HG02884 (cell line): ENCODE data around the gene KRI1.
A peak's percentile ranks its signal among the peaks of the same experiment; 100 is the strongest.
"Not testable (repeated sequence)": the region's sequence is repeated elsewhere in the genome, so short reads cannot be mapped to it uniquely, and the experiment has no call there.

Source experiments
- ATAC-seq: cut with Tn5 transposase; IDR thresholded peaks from one replicate; pipeline ENCODE4 v1.9.1; 2021; ENCODE audit warnings: mild to moderate bottlenecking, moderate library complexity; ENCODE audit not compliant: unreplicated experiment

KRI1 gene

GRCh38 chr19:10575011-10575716 lies 9.4 kb upstream of the KRI1 start:
- no peak for ATAC-seq

DNA sequence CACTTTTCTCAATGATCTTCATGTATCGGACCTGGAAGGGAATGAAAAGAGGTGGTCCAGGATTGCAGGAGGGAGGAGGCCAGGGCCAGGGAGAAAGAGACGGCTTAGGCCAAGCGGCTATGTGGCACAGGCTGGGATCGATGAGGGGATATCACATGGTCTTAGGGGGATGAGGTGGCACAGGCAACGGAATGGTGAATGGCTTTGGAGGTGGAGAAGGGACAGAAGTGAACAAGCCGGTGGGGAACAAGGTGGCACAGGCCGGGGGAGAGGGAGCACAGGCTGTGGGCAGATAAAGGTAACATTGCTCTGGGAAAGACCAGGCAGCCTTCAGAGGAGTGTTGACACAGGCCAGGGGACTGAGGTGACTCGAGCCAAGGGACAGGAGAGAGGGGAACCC lies 8.7 kb upstream of the KRI1 start:
- ATAC-seq = no peak

DNA sequence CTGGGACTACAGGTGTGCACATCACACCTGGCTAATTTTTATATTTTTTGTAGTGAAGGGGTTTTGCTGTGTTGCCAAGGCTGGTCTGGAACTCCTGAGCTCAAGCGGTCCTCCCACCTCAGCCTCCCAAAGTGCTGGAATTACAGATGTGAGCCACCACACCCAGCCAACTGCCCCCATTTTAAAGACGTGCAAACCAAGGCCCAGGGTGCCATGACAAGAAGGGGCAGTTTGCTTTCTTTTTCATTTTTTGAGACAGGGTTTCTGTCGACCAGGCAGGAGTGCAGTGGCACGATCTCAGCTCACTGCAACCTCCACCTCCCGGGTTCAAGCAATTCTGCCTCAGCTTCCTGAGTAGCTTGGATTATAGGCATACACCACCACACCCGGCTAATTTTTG lies 8.0 kb upstream of the KRI1 start:
- ATAC-seq = not testable (repeated sequence)

DNA sequence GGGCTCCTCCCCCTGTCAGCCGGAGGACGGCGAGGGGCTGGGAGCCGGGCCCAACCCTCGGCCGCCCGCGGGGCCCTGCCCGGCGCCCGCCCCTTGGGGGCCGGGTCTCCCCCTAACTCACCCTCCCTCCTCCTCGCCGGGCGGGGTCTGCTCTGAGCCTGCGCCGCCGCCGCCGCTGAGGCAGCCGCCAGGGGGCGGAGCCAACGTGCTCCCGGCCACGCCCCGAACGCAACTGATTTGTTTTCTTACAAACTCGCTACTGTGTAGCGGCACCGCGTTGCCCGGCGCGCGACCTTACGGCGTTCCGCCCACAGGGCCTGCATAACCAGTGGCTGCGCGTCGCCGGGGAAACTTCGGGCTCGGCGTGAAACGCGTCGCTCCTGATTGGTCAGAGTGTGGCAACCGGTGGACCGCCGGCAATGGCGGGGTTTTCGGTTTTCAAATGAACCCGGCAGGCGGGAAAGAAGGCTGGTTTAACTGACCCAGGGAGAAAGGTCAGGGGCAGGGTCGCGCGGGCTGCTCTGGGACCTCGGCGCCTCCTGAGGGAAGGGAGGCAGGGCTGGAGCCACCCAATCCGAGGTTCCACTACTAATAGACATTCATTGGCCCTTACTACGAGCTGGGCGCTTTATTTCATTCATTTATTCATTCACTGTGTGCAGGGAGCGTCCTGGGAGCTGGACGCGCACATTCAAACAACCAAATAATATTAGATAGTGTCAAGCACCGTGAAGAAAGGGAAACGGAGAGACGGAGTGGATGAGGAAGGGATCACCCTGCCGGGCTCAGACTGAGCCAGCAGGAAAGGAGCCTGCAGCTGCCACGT lies 3.2 kb upstream of the KRI1 start, which contains the start of gene CDKN2D:
TSS of gene CDKN2D (minus strand) at position 154 of the 826 bp plus-strand sequence. CDS start 326 bp downstream, outside the sequence.
- peak; percentile 57 for ATAC-seq

GRCh38 chr19:10568062-10568825 lies 2.4 kb upstream of the KRI1 start:
- no peak for ATAC-seq

GRCh38 chr19:10567656-10568055 lies 1.8 kb upstream of the KRI1 start:
- no peak for ATAC-seq

DNA sequence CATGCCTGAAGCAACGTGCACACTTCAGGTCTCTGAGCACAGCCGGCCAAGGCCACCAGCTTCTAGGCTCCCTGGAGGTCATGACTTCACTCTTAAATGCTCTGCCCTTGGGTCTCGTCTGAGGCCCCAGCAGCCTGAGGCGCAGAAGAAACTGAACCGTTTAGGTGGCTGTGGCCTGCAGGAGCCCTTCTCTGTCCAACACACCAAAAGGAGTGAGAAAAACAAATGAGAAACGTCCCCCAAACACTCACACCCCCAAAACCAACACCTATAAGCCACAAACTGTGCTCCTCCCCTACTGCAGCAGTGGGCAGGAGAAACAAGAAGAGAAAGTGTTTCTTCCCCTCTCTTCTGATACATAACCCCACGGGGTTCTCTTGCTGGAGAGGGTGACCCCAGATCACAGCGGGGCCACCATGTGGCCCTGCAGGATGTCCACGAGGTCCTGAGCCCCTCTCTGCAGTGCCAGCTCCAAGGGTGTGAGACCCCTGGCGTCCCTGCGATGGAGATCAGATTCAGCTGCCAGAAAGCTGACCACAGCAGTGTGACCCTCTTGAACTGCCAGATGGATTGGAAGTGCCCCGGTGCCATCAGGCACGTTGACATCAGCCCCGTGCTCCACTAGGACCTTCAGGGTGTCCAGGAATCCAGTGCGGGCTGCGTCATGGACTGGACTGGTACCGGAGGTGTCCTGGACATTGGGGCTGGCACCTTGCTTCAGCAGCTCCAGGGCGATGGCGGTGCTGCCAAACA lies 1.0 kb upstream of the KRI1 start:
- no peak for ATAC-seq

DNA sequence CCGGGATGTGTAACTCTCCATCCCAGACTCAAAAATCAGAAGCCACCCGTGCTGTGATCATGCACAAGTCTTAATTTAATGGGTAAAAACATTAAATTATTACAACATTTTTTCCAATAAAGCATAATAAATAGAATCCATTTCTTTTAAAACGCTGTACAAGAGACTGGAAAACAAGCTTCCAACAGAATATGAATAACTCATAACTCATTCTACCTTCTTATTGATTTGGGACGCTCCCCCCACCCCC lies 523 bp upstream of the KRI1 start:
- no peak for ATAC-seq

GRCh38 chr19:10565028-10565566 lies 713 bp downstream of the KRI1 start:
- ATAC-seq = no peak

DNA sequence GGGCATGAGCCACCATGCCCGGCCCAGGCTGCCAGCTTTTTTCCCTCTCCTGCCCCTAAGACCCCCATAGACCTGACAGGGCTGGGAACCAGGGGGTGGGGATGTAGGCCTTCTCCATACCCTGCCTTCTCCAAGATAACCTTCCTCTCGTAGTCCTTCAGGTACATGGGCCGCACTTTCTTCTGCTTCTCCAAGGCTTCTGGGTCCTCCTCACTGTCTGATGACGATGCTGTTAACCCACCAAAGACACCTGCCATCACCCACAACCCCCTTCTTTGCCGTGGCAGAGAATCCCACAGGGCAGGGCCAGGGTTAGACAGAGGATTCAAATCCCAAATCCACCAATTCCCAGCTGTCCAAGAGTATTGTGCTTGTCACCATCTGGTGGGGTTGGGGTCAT lies 3.2 kb downstream of the KRI1 start:
- no peak for ATAC-seq

- ATAC-seq = no peak
Measured at GRCh38 chr19:10560154-10560553, 5.7 kb downstream of the KRI1 start.

DNA sequence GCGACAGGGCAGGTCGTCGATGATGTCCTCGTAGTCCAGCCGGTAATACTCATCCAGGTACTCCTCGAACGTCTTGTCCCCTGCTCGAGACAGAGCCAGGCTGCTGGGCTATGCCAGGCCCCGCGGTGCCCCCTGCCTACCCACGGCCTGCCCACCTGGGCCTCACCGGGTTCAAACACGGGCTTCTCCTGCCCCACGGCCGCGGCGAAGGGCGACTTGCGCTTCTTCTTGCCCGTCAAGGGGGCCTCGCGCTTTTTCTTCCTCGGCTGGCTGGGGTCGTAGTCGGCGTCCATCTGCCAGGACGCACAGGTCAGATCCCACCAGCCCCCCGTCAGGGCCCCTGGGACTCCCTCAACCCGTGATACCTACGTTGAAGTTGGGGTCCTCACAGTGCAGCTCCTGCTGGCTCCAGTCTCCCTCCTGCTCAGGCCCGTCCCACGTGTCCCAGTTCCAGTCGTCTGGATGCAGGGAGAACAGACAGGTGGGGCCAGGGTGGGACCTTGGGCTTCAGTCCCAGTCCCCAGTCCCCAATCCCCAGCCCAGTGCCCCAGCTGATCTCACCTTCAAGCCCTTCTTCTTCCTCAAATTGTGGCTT lies 8.1 kb downstream of the KRI1 start:
- no peak for ATAC-seq

DNA sequence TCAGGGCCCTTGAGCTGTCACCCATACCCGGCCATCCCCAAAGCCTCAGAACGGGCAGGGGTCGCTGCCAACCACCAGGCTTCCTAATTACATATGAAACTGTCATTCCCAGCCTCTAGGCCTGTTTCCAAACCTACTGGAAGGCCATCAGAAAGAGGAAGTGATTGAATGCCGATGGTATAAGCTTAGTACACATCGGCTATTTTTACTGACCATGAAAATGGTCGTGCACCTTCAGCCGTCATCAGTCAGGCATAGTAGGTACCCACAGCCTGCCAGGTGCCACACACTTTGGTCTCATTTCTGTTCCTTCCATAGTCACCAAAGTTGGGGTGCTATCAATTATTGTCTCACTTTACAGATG lies 10.2 kb downstream of the KRI1 start:
- no peak for ATAC-seq

- ATAC-seq = no peak
Measured at GRCh38 chr19:10554760-10555609, 10.8 kb downstream of the KRI1 start.

- ATAC-seq = no peak
Measured at GRCh38 chr19:10553943-10554381, 11.8 kb downstream of the KRI1 start.

GRCh38 chr19:10553087-10553667 lies 12.6 kb downstream of the KRI1 start:
- no peak for ATAC-seq

GRCh38 chr19:10552510-10553053 lies 13.2 kb downstream of the KRI1 start:
- ATAC-seq = no peak

DNA sequence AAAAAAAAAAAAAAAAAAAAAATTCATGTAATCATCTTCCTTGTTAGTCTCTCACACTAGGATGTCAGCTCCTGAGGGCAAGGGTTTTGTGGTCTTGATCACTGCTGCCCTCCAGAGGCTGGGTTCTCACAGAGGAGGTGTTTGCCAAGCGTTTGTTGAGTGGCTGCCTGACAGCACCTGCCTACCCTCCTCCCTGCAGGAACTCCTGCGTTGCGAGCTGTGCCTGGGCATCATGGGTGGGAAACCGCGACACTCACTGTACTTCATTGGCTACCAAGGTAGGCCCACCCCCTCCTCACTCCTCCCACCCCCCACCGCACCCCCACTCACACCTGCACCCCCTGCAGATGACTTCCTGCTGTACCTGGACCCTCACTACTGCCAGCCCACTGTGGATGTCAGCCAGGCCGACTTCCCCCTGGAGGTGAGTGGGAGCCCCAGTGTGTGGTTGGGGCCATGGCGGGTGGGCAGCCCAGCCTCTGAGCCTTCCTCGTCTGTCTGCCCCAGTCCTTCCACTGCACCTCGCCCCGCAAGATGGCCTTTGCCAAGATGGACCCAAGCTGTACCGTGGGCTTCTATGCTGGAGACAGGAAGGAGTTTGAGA lies 14.0 kb downstream of the KRI1 start:
- ATAC-seq = no peak
